Stimulated activated CD8-positive, alpha-beta memory T cell treated with anti-CD3 and anti-CD28 coated beads, Interleukin-2, amount 100 ng/mL, for 1 hour (primary cell): Measurements from ENCODE around the gene SH3TC1.

Experiments used
- DNase-seq, 2 donors: peaks; one replicate each; pipeline ENCODE4 v3.0.0-alpha.2; 2020; ENCODE audit warnings: low read depth in 2 of 2

Gene SH3TC1

GRCh38 chr4:8287343-8288280 lies 88.5 kb downstream of the SH3TC1 start:
- no peak for DNase-seq

DNA sequence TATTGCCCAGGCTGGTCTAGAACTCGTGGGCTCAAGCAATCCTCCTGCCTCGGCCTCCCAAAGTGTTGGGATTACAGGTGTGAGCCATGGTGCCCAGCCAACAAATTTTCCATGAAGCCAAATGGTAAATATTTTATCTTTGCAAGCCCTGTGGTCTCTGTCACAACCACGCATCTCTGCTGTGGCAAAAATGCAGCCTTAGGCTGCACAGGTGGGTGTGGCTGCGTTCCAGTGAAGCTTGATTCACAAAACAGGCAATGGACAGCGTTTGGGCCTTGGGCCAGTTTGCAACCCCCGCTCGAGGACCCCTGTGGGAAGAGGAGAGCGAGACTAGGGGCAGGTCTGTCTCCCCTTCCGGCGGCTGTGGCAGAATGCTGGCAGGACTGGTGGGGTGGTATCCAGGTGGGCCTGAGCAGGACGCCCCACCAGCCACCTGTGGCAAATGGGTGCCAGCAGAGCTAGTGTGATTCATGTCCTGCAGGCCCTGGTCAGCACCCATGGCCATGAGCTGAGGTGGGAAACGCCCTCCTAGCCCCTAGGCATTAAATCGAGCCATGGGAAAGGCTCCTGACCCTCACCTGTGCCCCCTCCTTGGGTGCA lies 90.2 kb downstream of the SH3TC1 start:
- no peak for DNase-seq

DNA sequence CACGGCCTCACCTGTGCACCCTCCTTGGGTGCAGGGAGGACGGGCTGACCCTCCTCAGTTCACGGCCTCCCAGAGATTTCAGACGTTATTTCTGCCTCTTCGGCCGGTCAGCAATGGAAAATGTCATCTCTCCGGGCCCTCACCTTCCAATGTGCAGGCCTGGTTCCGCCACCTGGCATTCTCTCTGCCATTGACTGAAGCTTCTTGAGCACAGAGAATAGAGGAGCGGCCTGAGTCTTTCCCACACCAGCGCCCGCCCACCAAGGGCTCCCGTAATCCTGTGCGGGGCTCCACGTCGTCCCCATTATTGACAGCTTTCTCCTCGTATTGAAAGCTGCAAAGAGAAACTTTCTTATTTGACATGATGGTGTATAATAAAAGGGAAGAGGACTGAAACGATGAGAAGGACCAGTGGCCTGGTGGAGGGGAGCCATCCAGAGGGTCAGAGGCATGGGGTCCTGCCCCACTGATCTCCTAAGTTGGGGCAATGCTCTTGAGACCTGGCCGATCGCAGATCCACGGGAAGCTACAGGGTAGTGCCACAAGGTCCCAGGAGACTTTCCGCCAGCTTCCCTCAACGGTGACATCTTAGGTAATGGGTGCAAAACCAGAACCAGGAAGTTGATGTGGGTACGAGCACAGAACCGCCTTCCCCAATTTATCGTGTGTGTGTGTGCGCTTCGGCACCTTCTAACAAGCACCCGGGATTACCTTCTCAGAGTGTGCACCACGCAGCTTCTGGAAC lies 91.0 kb downstream of the SH3TC1 start:
- no peak for DNase-seq

DNA sequence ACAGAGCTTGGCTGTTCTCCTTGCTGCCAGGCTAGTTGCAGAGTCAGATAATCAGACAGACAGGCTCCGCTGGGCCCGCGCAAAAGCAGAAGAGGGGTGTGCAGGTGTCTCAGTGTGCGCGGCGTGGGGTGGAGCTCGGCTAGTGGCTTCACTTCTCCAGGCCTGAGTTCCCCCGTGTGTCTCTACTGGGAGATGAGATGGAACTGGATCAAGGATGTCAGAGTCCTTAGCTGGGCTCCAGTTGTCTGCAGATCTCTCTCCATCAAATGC lies 91.5 kb downstream of the SH3TC1 start:
- no peak for DNase-seq
